GM12878 (cell line): ENCODE results near the gene SLX4IP. TPM values are rescaled to one million over a fixed set of nuclear protein-coding genes. Genes with fewer than 3 reads are reported as not detected.

Source experiments
- CBX5 ChIP-seq: sonication (generic); IDR thresholded peaks from 2 replicates; pipeline ENCODE4 v1.6.1; 2016; ENCODE audit warnings: low read depth, moderate library complexity, mild to moderate bottlenecking, inconsistent platforms
- EGR1 ChIP-seq, 2 experiments: IDR thresholded peaks; 1 replicate in 1 of 2; 2 replicates in 1 of 2; pipeline ENCODE4 v1.6.1; 2011 to 2012; ENCODE audit warnings: low read depth in 2 of 2, low read length in 2 of 2, borderline replicate concordance in 1 of 2, mild to moderate bottlenecking in 1 of 2, moderate library complexity in 1 of 2
- EP300 ChIP-seq, 2 experiments: fragments of 150-350 bp in 1 of 2; IDR thresholded peaks; 2 replicates each; pipeline ENCODE4 v1.6.1; 2011 to 2012; ENCODE audit warnings: low read depth in 2 of 2, low read length in 2 of 2, borderline replicate concordance in 1 of 2, improper control_type of control experiment in 1 of 2, inconsistent platforms in 1 of 2; ENCODE audit not compliant: control insufficient read depth in 1 of 2
- IKZF2 ChIP-seq, 2 experiments: fragments of 450-650 bp; IDR thresholded peaks; 2 replicates each; pipeline ENCODE4 v1.6.1; 2017; ENCODE audit warnings: mild to moderate bottlenecking in 2 of 2, moderate library complexity in 2 of 2
- IRF5 ChIP-seq: fragments of 450-650 bp; IDR thresholded peaks from 2 replicates; pipeline ENCODE4 v1.6.1; 2017; ENCODE audit warnings: borderline replicate concordance
- MEF2A ChIP-seq: IDR thresholded peaks from 2 replicates; pipeline ENCODE4 v1.6.1; 2011; ENCODE audit warnings: low read depth, mild to moderate bottlenecking, low read length, moderate library complexity; ENCODE audit not compliant: insufficient read depth
- NBN ChIP-seq: fragments of 450-650 bp; IDR thresholded peaks from 2 replicates; pipeline ENCODE4 v1.6.1; 2016
- NFXL1 ChIP-seq: fragments of 450-650 bp; IDR thresholded peaks from 2 replicates; pipeline ENCODE4 v1.6.1; 2017; ENCODE audit warnings: antibody characterized with exemption, mild to moderate bottlenecking, borderline replicate concordance
- NR2C2 ChIP-seq: IDR thresholded peaks from 2 replicates; pipeline ENCODE4 v1.6.1; 2011; ENCODE audit warnings: borderline replicate concordance, low read depth; ENCODE audit not compliant: control insufficient read depth, insufficient read length
- POLR2AphosphoS5 ChIP-seq: IDR thresholded peaks from 2 replicates; pipeline ENCODE4 v1.6.1; 2011; ENCODE audit warnings: mild to moderate bottlenecking, low read length, inconsistent platforms
- RFX5 ChIP-seq: IDR thresholded peaks from 2 replicates; pipeline ENCODE4 v1.6.1; 2011; ENCODE audit warnings: low read depth, low read length, improper control_type of control experiment
- SREBF1 ChIP-seq: IDR thresholded peaks from 2 replicates; pipeline ENCODE4 v1.6.1; 2012; ENCODE audit warnings: mild to moderate bottlenecking, low read length
- WRNIP1 ChIP-seq: IDR thresholded peaks from 2 replicates; pipeline ENCODE4 v1.6.1; 2011; ENCODE audit warnings: low read depth, low read length, improper control_type of control experiment, borderline replicate concordance
- ZBED1 ChIP-seq: IDR thresholded peaks from 2 replicates; pipeline ENCODE4 v1.6.1; 2016; ENCODE audit warnings: borderline replicate concordance
- ZNF592 ChIP-seq: fragments of 450-650 bp; IDR thresholded peaks from 2 replicates; pipeline ENCODE4 v1.6.1; 2017; ENCODE audit warnings: mild to moderate bottlenecking, moderate library complexity
- ZZZ3 ChIP-seq: IDR thresholded peaks from 2 replicates; pipeline ENCODE4 v1.6.1; 2011; ENCODE audit warnings: low read depth; ENCODE audit not compliant: control insufficient read depth, insufficient read length
- polyA plus RNA-seq, 11 experiments: library from polyadenylated mRNA; depleted of rRNA in 4 of 11; unstranded in 6 of 11; stranded (reverse) in 5 of 11; fragments of >200 nt; fragmentation: Nextera tagmentation in 4 of 11; fragmentation: Illumina TruSeq in 1 of 11; extraction: Ambion mirVana in 4 of 11; extraction: Trizol in 1 of 11; gene quantifications; 1 replicate in 1 of 11; 2 replicates in 10 of 11; pipeline versions ENCODE4 v1.2.1 to v1.2.3, GENCODE V29; 2011 to 2016; ENCODE audit warnings: inconsistent platforms in 2 of 11, missing spikeins in 2 of 11, low read depth in 1 of 11
- total RNA-seq, 4 experiments: library from RNA; depleted of rRNA in 3 of 4; stranded (reverse); fragments of >200 nt in 3 of 4; fragmentation: Illumina TruSeq in 1 of 4; extraction: Trizol in 1 of 4; gene quantifications; 2 replicates each; pipeline versions ENCODE4 v1.2.1 to v1.2.3, GENCODE V29; 2013 to 2021
- TF ChIP-seq, protein P1 (sequence below): fragments of 450-650 bp; formaldehyde crosslinking; IDR thresholded peaks from 2 replicates; pipeline ENCODE4 v1.4.0; 2020; ENCODE audit warnings: mild to moderate bottlenecking, moderate library complexity

Gene SLX4IP
- total and polyA plus RNA-seq, 10 of the 15 experiments (the other 5 are each of a cell fraction or from before 2014, with no cell fraction given): 2.2 to 11.0 (median 6.3) TPM

DNA sequence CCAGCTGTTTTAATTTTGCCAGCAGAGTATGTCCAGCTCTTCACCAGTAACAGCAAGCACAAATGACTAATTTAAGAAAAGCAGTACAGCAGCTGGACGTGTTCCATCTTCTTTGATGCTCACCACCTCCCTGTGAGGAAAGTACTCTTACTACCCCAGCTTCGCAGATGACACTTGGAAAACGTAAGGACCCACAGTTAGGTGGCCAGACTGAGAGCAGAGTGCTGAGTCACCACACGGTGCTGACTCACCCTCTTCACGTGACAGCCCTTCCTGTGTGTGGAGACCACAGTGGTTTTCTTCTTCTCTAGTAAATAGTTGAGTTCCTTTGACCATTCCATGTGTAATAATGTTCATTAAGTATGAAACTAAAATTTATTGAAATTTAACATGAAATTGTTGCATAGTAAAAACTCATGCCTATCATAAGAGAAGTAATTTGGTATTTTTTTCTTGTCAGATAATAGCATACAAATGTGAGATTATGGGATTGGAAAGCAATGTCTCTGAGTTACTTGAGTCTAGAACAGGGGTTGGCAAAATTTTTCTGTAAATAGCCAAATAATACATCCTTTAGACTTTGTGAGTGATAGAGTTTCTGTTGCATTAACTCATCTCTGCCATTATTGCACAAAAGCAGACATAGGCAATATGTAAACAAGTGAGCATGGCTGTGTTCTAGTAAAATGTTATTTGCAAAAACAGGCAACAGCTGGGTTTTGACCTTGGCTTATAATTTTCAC is 76.6 kb downstream of the SLX4IP start (continued):
- TF ChIP-seq RFX5 (no peak), EGR1 (IDR thresholded peaks at IDR 0.05; ENCODE audit: borderline replicate concordance in 1 of 2, low read depth in 2 of 2, low read length in 2 of 2) (no peak), WRNIP1 (0 out of 2 replicates have a peak, but pooled peaks have one; percentile 44), ZBED1 (peak; percentile 27; the same call in 1 of the 2 replicates), NBN (peak; percentile 45; the same call in 1 of the 2 replicates), POLR2AphosphoS5 (peak; percentile 65), IRF5 (no peak), ZNF592 (no peak), SREBF1 (no peak), CBX5 (no peak), IKZF2 (IDR thresholded peaks at IDR 0.05) (peak; percentile 83 to 90), EP300 (IDR thresholded peaks at IDR 0.05; ENCODE audit: borderline replicate concordance in 1 of 2, control insufficient read depth in 1 of 2, low read depth in 2 of 2, low read length in 2 of 2) (peak; percentile 55 to 78; a peak in 3 of 4 replicates), MEF2A (no peak), NFXL1 (no peak), NR2C2 (no peak), ZZZ3 (no peak)
- TF ChIP-seq, protein P1, sequence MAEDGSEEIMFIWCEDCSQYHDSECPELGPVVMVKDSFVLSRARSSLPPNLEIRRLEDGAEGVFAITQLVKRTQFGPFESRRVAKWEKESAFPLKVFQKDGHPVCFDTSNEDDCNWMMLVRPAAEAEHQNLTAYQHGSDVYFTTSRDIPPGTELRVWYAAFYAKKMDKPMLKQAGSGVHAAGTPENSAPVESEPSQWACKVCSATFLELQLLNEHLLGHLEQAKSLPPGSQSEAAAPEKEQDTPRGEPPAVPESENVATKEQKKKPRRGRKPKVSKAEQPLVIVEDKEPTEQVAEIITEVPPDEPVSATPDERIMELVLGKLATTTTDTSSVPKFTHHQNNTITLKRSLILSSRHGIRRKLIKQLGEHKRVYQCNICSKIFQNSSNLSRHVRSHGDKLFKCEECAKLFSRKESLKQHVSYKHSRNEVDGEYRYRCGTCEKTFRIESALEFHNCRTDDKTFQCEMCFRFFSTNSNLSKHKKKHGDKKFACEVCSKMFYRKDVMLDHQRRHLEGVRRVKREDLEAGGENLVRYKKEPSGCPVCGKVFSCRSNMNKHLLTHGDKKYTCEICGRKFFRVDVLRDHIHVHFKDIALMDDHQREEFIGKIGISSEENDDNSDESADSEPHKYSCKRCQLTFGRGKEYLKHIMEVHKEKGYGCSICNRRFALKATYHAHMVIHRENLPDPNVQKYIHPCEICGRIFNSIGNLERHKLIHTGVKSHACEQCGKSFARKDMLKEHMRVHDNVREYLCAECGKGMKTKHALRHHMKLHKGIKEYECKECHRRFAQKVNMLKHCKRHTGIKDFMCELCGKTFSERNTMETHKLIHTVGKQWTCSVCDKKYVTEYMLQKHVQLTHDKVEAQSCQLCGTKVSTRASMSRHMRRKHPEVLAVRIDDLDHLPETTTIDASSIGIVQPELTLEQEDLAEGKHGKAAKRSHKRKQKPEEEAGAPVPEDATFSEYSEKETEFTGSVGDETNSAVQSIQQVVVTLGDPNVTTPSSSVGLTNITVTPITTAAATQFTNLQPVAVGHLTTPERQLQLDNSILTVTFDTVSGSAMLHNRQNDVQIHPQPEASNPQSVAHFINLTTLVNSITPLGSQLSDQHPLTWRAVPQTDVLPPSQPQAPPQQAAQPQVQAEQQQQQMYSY (CRISPR knock-in tag): no peak
